Body of pancreas (tissue), 4 donors: ENCODE data around the gene DYRK3. TPM values are rescaled to one million over a fixed set of nuclear protein-coding genes. Genes with fewer than 3 reads are reported as not detected.

Experiments used
- ATAC-seq: fragments of 150-250 bp; one replicate; pipeline ENCODE4 v1.9.1; 2016
- DNase-seq, 4 donors: peaks; one replicate each; pipeline ENCODE4 v3.0.0-alpha.2; 2019
- H3K27ac ChIP-seq, 4 donors: fragments of 200-600 bp; sonication (generic); 1 replicate in 3 of 4; 2 replicates in 1 of 4; pipeline versions ENCODE4 v1.5.1 to v1.6.1; 2016 to 2019; ENCODE audit warnings: mild to moderate bottlenecking in 1 of 4, mixed read lengths in 1 of 4, moderate library complexity in 1 of 4
- H3K27me3 ChIP-seq, 2 donors: fragments of 200-600 bp; sonication (generic); one replicate each; pipeline ENCODE4 v1.6.0; 2016; ENCODE audit warnings: mild to moderate bottlenecking in 1 of 2
- H3K36me3 ChIP-seq, 2 donors: fragments of 200-600 bp; sonication (generic); replicated peaks in 1 of 2; 2 replicates each; pipeline ENCODE4 v1.5.1; 2016; ENCODE audit warnings: low read depth in 2 of 2; ENCODE audit not compliant: insufficient read depth in 1 of 2
- H3K4me1 ChIP-seq: fragments of 200-600 bp; sonication (generic); one replicate; pipeline ENCODE4 v1.6.0; 2016
- H3K4me3 ChIP-seq, 2 donors: fragments of 200-600 bp; sonication (generic); 1 replicate in 1 of 2; 2 replicates in 1 of 2; pipeline ENCODE4 v1.5.1; 2016 to 2019
- H3K9me3 ChIP-seq, 3 donors: fragments of 200-600 bp; sonication (generic); 1 replicate in 2 of 3; 2 replicates in 1 of 3; pipeline ENCODE4 v1.5.1; 2016
- CTCF ChIP-seq, 7 experiments: fragments of 450-650 bp in 4 of 7; fragments of 200-600 bp in 3 of 7; sonication (generic) in 3 of 7; IDR thresholded peaks; one replicate each; pipeline ENCODE4 v1.5.1; 2016 to 2019; ENCODE audit warnings: antibody characterized with exemption in 7 of 7
- POLR2A ChIP-seq, 3 donors: fragments of 450-650 bp; IDR thresholded peaks; one replicate each; pipeline ENCODE4 v1.6.1; 2016; ENCODE audit warnings: antibody characterized with exemption in 3 of 3, mild to moderate bottlenecking in 2 of 3
- WGBS, 2 donors: methylation state at CpG; one replicate each; pipeline ENCODE4 v1.1.5; 2017; 5-methylcytosine and 5-hydroxymethylcytosine counted together
- intact Hi-C: fragments of 100-400 bp; cut with DNase I; formaldehyde crosslinking; loops from one replicate; pipeline ENCODE4 v1.15.1; 2023
- total RNA-seq, 2 donors: library from RNA; depleted of rRNA; stranded (reverse); fragments of >200 nt; gene quantifications; one replicate each; pipeline ENCODE4 v1.1.0, GENCODE V29; 2016

DYRK3 gene
- total RNA-seq, 2 donors from 2014 or later: 1.6 to 4.7 TPM

- DNase-seq: peak; percentile 78 to 86 (median 82)
- ATAC-seq: peak; percentile 83
- TF ChIP-seq CTCF (IDR thresholded peaks at IDR 0.05): no peak
- TF ChIP-seq POLR2A (IDR thresholded peaks at IDR 0.05): peak in 1 of 3 donors; percentile 24
- Histone ChIP-seq H3K9me3 (no peaks in the 10 kb centered on the region), H3K27ac (peak within 1 kb of the TSS; percentile 92 to 96 (median 95)), H3K27me3 (no peaks in the 10 kb centered on the region), H3K4me3 (peak within 1 kb of the TSS; percentile 67 to 76), H3K36me3 (no peaks in the 10 kb centered on the region), H3K4me1 (peaks cover 41% of the 10 kb centered on the region)
- intact Hi-C loops: no loop called here
- 0% methylated on average over 19 to 66 of the region's 82 CpGs for WGBS, 2 donors
Observed at GRCh38 chr1:206684478-206685333, 49.4 kb downstream of the DYRK3 start, which contains the start of gene MAPKAPK2. Gene MAPKAPK2, plus strand, starts transcription at chr1:206684905. Its CDS starts 325 bp downstream, at chr1:206685230.

- no peaks in the 10 kb centered on the region for H3K9me3 ChIP-seq
- 0% methylated on average over 23 of the region's 48 CpGs; no CpG with 5 or more reads in 1 of the 2 donors for WGBS, 2 donors
- peak overlapping the region; percentile 67 to 76 for H3K4me3 ChIP-seq
- DNase-seq (peak; percentile 45 to 51 (median 47)), ATAC-seq (peak; percentile 66)
- H3K27ac ChIP-seq: peak overlapping the region; percentile 92 to 96 (median 95)
- H3K36me3 ChIP-seq: no peaks in the 10 kb centered on the region
- peaks cover 47% of the 10 kb centered on the region for H3K4me1 ChIP-seq
- TF ChIP-seq POLR2A (IDR thresholded peaks at IDR 0.05) (no peak), CTCF (IDR thresholded peaks at IDR 0.05) (no peak)
- intact Hi-C loops: no loop called here
- H3K27me3 ChIP-seq: no peaks in the 10 kb centered on the region
Observed at GRCh38 chr1:206685334-206685768, 50.0 kb downstream of the DYRK3 start.

GRCh38 chr1:206685769-206686477, 50.6 kb downstream of the DYRK3 start:
- Histone ChIP-seq H3K36me3 (no peaks in the 10 kb centered on the region), H3K4me1 (peaks cover 53% of the 10 kb centered on the region), H3K4me3 (peak overlapping the region; percentile 67 to 76), H3K9me3 (no peaks in the 10 kb centered on the region), H3K27ac (peak overlapping the region; percentile 92 to 96 (median 95)), H3K27me3 (no peaks in the 10 kb centered on the region)
- TF ChIP-seq POLR2A (IDR thresholded peaks at IDR 0.05): peak; percentile 41 to 77 (median 73)
- no peak for TF ChIP-seq CTCF (IDR thresholded peaks at IDR 0.05)
- intact Hi-C loops: no loop called here
- WGBS, 2 donors: 0 to 1% methylated on average over 21 to 48 of the region's 48 CpGs
- ATAC-seq (peak; percentile 71), DNase-seq (peak; percentile 55 to 80 (median 62))

GRCh38 chr1:206686478-206687249, 51.3 kb downstream of the DYRK3 start:
- intact Hi-C loops: no loop called here
- peaks cover 59% of the 10 kb centered on the region for H3K4me1 ChIP-seq
- no peaks in the 10 kb centered on the region for H3K27me3 ChIP-seq
- ATAC-seq (no peak), DNase-seq (no peak)
- no peaks in the 10 kb centered on the region for H3K9me3 ChIP-seq
- no peaks in the 10 kb centered on the region for H3K36me3 ChIP-seq
- H3K27ac ChIP-seq: peak overlapping the region; percentile 92 to 96 (median 95)
- 1 to 6% methylated on average over 8 of the region's 8 CpGs for WGBS, 2 donors
- H3K4me3 ChIP-seq: peak overlapping the region; percentile 67 to 76
- TF ChIP-seq CTCF (IDR thresholded peaks at IDR 0.05) (no peak), POLR2A (IDR thresholded peaks at IDR 0.05) (no peak)
